Medulla oblongata (tissue), 1 donor: ENCODE measurements around the gene CIDEA.

Source experiments
- DNase-seq: peaks from one replicate; pipeline ENCODE4 v3.0.0-alpha.2; 2015; ENCODE audit errors: extremely low spot score

The CIDEA gene

GRCh38 chr18:12271376-12272235 is 17.4 kb downstream of the CIDEA start:
- DNase-seq, result peak; percentile 72

- DNase-seq, result no peak
These were observed 20.6 kb downstream of the CIDEA start for GRCh38 chr18:12274793-12275192.

- no peak for DNase-seq
These were observed 22.8 kb downstream of the CIDEA start for GRCh38 chr18:12276736-12277554.

GRCh38 chr18:12278215-12278671 is 24.1 kb downstream of the CIDEA start:
- DNase-seq, result no peak

GRCh38 chr18:12278741-12279682 is 24.9 kb downstream of the CIDEA start:
- DNase-seq, result peak; percentile 68

GRCh38 chr18:12279781-12280531 is 25.8 kb downstream of the CIDEA start:
- DNase-seq, result no peak

- DNase-seq, result no peak
These were observed 27.7 kb downstream of the CIDEA start for GRCh38 chr18:12281861-12282260.

- no peak for DNase-seq
These were observed 28.4 kb downstream of the CIDEA start for GRCh38 chr18:12282442-12283039.

GRCh38 chr18:12283256-12283655 is 29.1 kb downstream of the CIDEA start:
- no peak for DNase-seq

GRCh38 chr18:12283666-12284065 is 29.5 kb downstream of the CIDEA start:
- DNase-seq, result no peak

- no peak for DNase-seq
These were observed 33.0 kb downstream of the CIDEA start for GRCh38 chr18:12287131-12287681.

- no peak for DNase-seq
These were observed 33.7 kb downstream of the CIDEA start for GRCh38 chr18:12287684-12288402.

GRCh38 chr18:12288403-12288755 is 34.2 kb downstream of the CIDEA start:
- DNase-seq, result no peak

- DNase-seq, result no peak
These were observed 35.9 kb downstream of the CIDEA start for GRCh38 chr18:12290086-12290485.

- no peak for DNase-seq
These were observed 37.0 kb downstream of the CIDEA start for GRCh38 chr18:12291161-12291560.

- no peak for DNase-seq
These were observed 37.5 kb downstream of the CIDEA start for GRCh38 chr18:12291690-12292089.

GRCh38 chr18:12293831-12294230 is 39.7 kb downstream of the CIDEA start:
- DNase-seq, result no peak

GRCh38 chr18:12295389-12296086 is 41.4 kb downstream of the CIDEA start:
- DNase-seq, result no peak

GRCh38 chr18:12296087-12296403 is 41.9 kb downstream of the CIDEA start:
- DNase-seq, result no peak
